PC-9 (cell line): ENCODE results near the gene MFRP. TPM values are rescaled to one million over a fixed set of nuclear protein-coding genes. Genes with fewer than 3 reads are reported as not detected.

Source experiments
- BruUV-seq: library from RNA; stranded (reverse); fragments of 400-500 nt; replicated peaks from 2 replicates; lab custom pipeline; 2021; lab: Mats Ljungman, UMichigan
- CTCF ChIA-PET: fragments of 300-600 bp; sonication (Branson Sonifier 250); formaldehyde crosslinking; loops from one replicate; lab custom pipeline; 2022; ENCODE audit warnings: antibody characterized with exemption; lab: Charles Lee
- POLR2A ChIA-PET: fragments of 300-600 bp; sonication (Branson Sonifier 250); formaldehyde crosslinking; loops from one replicate; lab custom pipeline; 2022; ENCODE audit warnings: antibody characterized with exemption; ENCODE audit not compliant: unreplicated experiment; lab: Charles Lee
- DNase-seq, 2 experiments: peaks; one replicate each; pipeline versions ENCODE4 v3.0.0 to v3.0.0-alpha.2; 2015 to 2022; ENCODE audit warnings: mixed read lengths in 1 of 2
- H2AFZ ChIP-seq: fragments of 200-600 bp; sonication (generic); 2 replicates; pipeline ENCODE4 v1.8.1; 2017; ENCODE audit warnings: antibody characterized with exemption
- H3F3A ChIP-seq: fragments of 200-600 bp; sonication (generic); 2 replicates; pipeline ENCODE4 v1.8.1; 2017; ENCODE audit warnings: antibody characterized with exemption, mild to moderate bottlenecking, low read depth; ENCODE audit not compliant: insufficient read depth
- H3K27ac ChIP-seq: fragments of 200-600 bp; sonication (generic); 2 replicates; pipeline ENCODE4 v1.6.1; 2016; ENCODE audit warnings: mixed run types
- H3K27me3 ChIP-seq: fragments of 200-600 bp; sonication (generic); 2 replicates; pipeline ENCODE4 v1.6.1; 2016; ENCODE audit warnings: low read depth, mixed run types; ENCODE audit not compliant: insufficient read depth
- H3K36me3 ChIP-seq: fragments of 200-600 bp; sonication (generic); 2 replicates; pipeline ENCODE4 v1.6.1; 2016; ENCODE audit warnings: low read depth, mixed run types
- H3K4me1 ChIP-seq: fragments of 200-600 bp; sonication (generic); replicated peaks from 2 replicates; pipeline ENCODE4 v1.6.1; 2016; ENCODE audit warnings: mixed run types; ENCODE audit not compliant: insufficient read depth
- H3K4me2 ChIP-seq: fragments of 200-600 bp; sonication (generic); 2 replicates; pipeline ENCODE4 v1.6.1; 2017; ENCODE audit warnings: mixed run types
- H3K4me3 ChIP-seq: fragments of 200-600 bp; sonication (generic); 2 replicates; pipeline ENCODE4 v1.6.1; 2016; ENCODE audit warnings: mixed run types
- H3K79me2 ChIP-seq: fragments of 200-600 bp; sonication (generic); 2 replicates; pipeline ENCODE4 v1.6.1; 2017; ENCODE audit warnings: low read depth, mixed run types
- H3K9me2 ChIP-seq: fragments of 200-600 bp; sonication (generic); 2 replicates; pipeline ENCODE4 v1.8.1; 2017; ENCODE audit warnings: mild to moderate bottlenecking; ENCODE audit not compliant: insufficient read depth
- H3K9me3 ChIP-seq: fragments of 200-600 bp; sonication (generic); 2 replicates; pipeline ENCODE4 v1.8.1; 2016; ENCODE audit warnings: low read depth; ENCODE audit not compliant: insufficient read depth
- H4K20me1 ChIP-seq: fragments of 200-600 bp; sonication (generic); 2 replicates; pipeline ENCODE4 v1.8.1; 2017; ENCODE audit not compliant: insufficient read depth
- CTCF ChIP-seq: fragments of 200-600 bp; sonication (generic); conservative IDR thresholded peaks from 2 replicates; pipeline ENCODE4 v1.6.1; 2017; ENCODE audit warnings: mixed run types, antibody characterized with exemption, mild to moderate bottlenecking, moderate library complexity
- EZH2 ChIP-seq: fragments of 200-600 bp; sonication (generic); IDR thresholded peaks from 2 replicates; pipeline ENCODE4 v1.8.0; 2017; ENCODE audit warnings: antibody characterized with exemption, low read depth
- intact Hi-C: fragments of 100-400 bp; cut with micrococcal nuclease; formaldehyde crosslinking; loops from one replicate; pipeline ENCODE4 v1.10.0; 2022; ENCODE audit not compliant: unreplicated experiment
- total RNA-seq: library from RNA; stranded (reverse); gene quantifications from 2 replicates; pipeline ENCODE4 v1.2.3, GENCODE V29; 2021

Gene MFRP
- total RNA-seq, 1 experiment from 2014 or later: not detected

- peaks cover 15% of the 10 kb centered on the region for H3F3A ChIP-seq
- H3K9me3 ChIP-seq: no peaks in the 10 kb centered on the region
- POLR2A ChIA-PET: no interaction called here
- BruUV-seq: no TSS peak
- no peak overlapping the region for H2AFZ ChIP-seq
- no peaks in the 10 kb centered on the region for H3K36me3 ChIP-seq
- TF ChIP-seq EZH2: no peak
- no peak for TF ChIP-seq CTCF
- H3K27me3 ChIP-seq: no peaks in the 10 kb centered on the region
- DNase-seq: no peak
- peaks cover 29% of the 10 kb centered on the region for H3K4me1 ChIP-seq
- H3K4me3 ChIP-seq: no peak overlapping the region
- H3K79me2 ChIP-seq: no peaks in the 10 kb centered on the region
- no peak overlapping the region for H3K27ac ChIP-seq
- H3K9me2 ChIP-seq: no peaks in the 10 kb centered on the region
- H3K4me2 ChIP-seq: no peak overlapping the region
- CTCF ChIA-PET: interaction anchor here (0.5 kb wide), 1 partner anchor 10 kb away, joined by 6 read pairs; no protein-coding TSS in a partner anchor
- intact Hi-C loops: loop anchor here (10.0 kb wide), 1 partner anchor 758 kb away; no protein-coding TSS in a partner anchor
- no peaks in the 10 kb centered on the region for H4K20me1 ChIP-seq
Measured at GRCh38 chr11:119366690-119367620, 20.4 kb upstream of the MFRP start.

- Histone ChIP-seq H3K4me3 (no peak overlapping the region), H3F3A (peaks cover 32% of the 10 kb centered on the region), H3K9me3 (no peaks in the 10 kb centered on the region), H3K9me2 (no peaks in the 10 kb centered on the region), H4K20me1 (no peaks in the 10 kb centered on the region), H3K4me2 (no peak overlapping the region), H2AFZ (no peak overlapping the region), H3K27me3 (no peaks in the 10 kb centered on the region), H3K4me1 (peaks cover 48% of the 10 kb centered on the region), H3K36me3 (no peaks in the 10 kb centered on the region), H3K79me2 (no peaks in the 10 kb centered on the region), H3K27ac (no peak overlapping the region)
- ChIA-PET POLR2A (interaction anchor here (0.7 kb wide), 1 partner anchor 183 kb away, joined by 3 read pairs; no protein-coding TSS in a partner anchor), CTCF (no interaction called here)
- no peak for DNase-seq
- BruUV-seq: no TSS peak
- TF ChIP-seq EZH2: no peak
- TF ChIP-seq CTCF: no peak
- intact Hi-C loops: loop anchor here (10.0 kb wide), 1 partner anchor 760 kb away; no protein-coding TSS in a partner anchor
Measured at GRCh38 chr11:119365071-119365591, 18.6 kb upstream of the MFRP start.

GRCh38 chr11:119363851-119364590 is 17.5 kb upstream of the MFRP start:
- no peaks in the 10 kb centered on the region for H3K9me3 ChIP-seq
- DNase-seq: no peak
- no peaks in the 10 kb centered on the region for H3K27me3 ChIP-seq
- H3K4me2 ChIP-seq: peak overlapping the region; percentile 74
- peak overlapping the region; percentile 64; the same call in 1 of the 2 replicates for H2AFZ ChIP-seq
- H4K20me1 ChIP-seq: no peaks in the 10 kb centered on the region
- POLR2A ChIA-PET: no interaction called here
- no peak overlapping the region for H3K27ac ChIP-seq
- no peak for TF ChIP-seq EZH2
- TF ChIP-seq CTCF: no peak
- CTCF ChIA-PET: no interaction called here
- no peaks in the 10 kb centered on the region for H3K36me3 ChIP-seq
- no peaks in the 10 kb centered on the region for H3K9me2 ChIP-seq
- H3K79me2 ChIP-seq: no peaks in the 10 kb centered on the region
- no TSS peak for BruUV-seq
- H3K4me3 ChIP-seq: peak overlapping the region; percentile 36; the same call in 1 of the 2 replicates
- peaks cover 32% of the 10 kb centered on the region for H3F3A ChIP-seq
- intact Hi-C loops: loop anchor here (10.0 kb wide), 1 partner anchor 761 kb away; no protein-coding TSS in a partner anchor
- H3K4me1 ChIP-seq: peaks cover 47% of the 10 kb centered on the region
